ENCODE measurements around the gene OBI1. TPM values are rescaled to one million over a fixed set of nuclear protein-coding genes. Genes with fewer than 3 reads are reported as not detected.

Gene OBI1
- total and polyA plus RNA-seq, 10 of the 15 experiments (the other 5 are each of a cell fraction or from before 2014, with no cell fraction given), result 15.5 to 34.2 (median 22.0) TPM

- TF ChIP-seq PRDM15 (CRISPR knock-in tag; IDR thresholded peaks at IDR 0.05), result no peak
These were observed 15.7 kb upstream of the OBI1 start (continued) for GRCh38 chr13:78674638-78675037.

GRCh38 chr13:78662467-78662866, 3.5 kb upstream of the OBI1 start:
- intact Hi-C loops (cut with micrococcal nuclease; ENCODE audit: unreplicated experiment), result no loop called here
- H3K27me3 ChIP-seq (replicated peaks in 1 of 2; ENCODE audit: control insufficient read depth in 2 of 2, insufficient read depth in 2 of 2, low read length in 1 of 2), result no peaks in the 10 kb centered on the region
- SMC1A ChIA-PET (ENCODE audit: uncharacterized antibody, unreplicated experiment), result interaction anchor here (0.5 to 0.9 kb wide), 4 partner anchors 11 to 381 kb away, joined by 3 to 4 read pairs (median 3); no protein-coding TSS in a partner anchor
- no peak overlapping the region for H3K4me3 ChIP-seq
- WGBS (ENCODE audit: insufficient coverage, insufficient replicate concordance, low lambda C conversion rate, missing lambda C conversion rate), result 5% methylated on average over 2 of the region's 2 CpGs
- peak overlapping the region; percentile 89 for H2AFZ ChIP-seq (ENCODE audit: control insufficient read depth, low read depth, low read length)
- H3K36me3 ChIP-seq (ENCODE audit: control insufficient read depth in 2 of 2, insufficient read depth in 2 of 2, low read length in 1 of 2), result no peaks in the 10 kb centered on the region
- POLR2A ChIA-PET, result no interaction called here
- peak overlapping the region; percentile 39; the same call in 1 of the 2 replicates for H3K9ac ChIP-seq (ENCODE audit: control insufficient read depth, insufficient read depth, low read length)
- TF ChIP-seq CUX1 (IDR thresholded peaks at IDR 0.05; ENCODE audit: insufficient replicate concordance, low read depth, low read length) (no peak), RUNX3 (IDR thresholded peaks at IDR 0.05; ENCODE audit: low read length) (peak; percentile 40; the same call in 1 of the 2 replicates), NFIC (IDR thresholded peaks at IDR 0.05; ENCODE audit: low read depth, low read length) (no peak), PKNOX1 (IDR thresholded peaks at IDR 0.05) (peak; percentile 84)
- CTCF ChIA-PET, result interaction anchor here (0.6 to 0.8 kb wide), 2 partner anchors 395 to 535 kb away, joined by 3 read pairs; no protein-coding TSS in a partner anchor
- DNase-seq (ENCODE audit: low read depth, low spot score) (no peak), FAIRE-seq (peak; percentile 61), ATAC-seq (no peak)
- no peak overlapping the region for H3K27ac ChIP-seq (ENCODE audit: control insufficient read depth, insufficient read depth)
- no peaks in the 10 kb centered on the region for H3K9me3 ChIP-seq (replicated peaks; ENCODE audit: control insufficient read depth, insufficient read depth, low read length)
- H4K20me1 ChIP-seq (ENCODE audit: control insufficient read depth, insufficient read depth), result no peaks in the 10 kb centered on the region
- no TSS peak for BruUV-seq (replicated peaks)
- in situ Hi-C loops (cut with MboI), result no loop called here
- no peaks in the 10 kb centered on the region; the same call in 1 of the 2 replicates for H3K4me1 ChIP-seq (ENCODE audit: control insufficient read depth, insufficient read depth, low read length)
- RAD21 ChIA-PET (ENCODE audit: unreplicated experiment), result no interaction called here
- H3K4me2 ChIP-seq (ENCODE audit: control insufficient read depth, insufficient read depth), result peak overlapping the region; percentile 90
- peaks cover 16% of the 10 kb centered on the region for H3K79me2 ChIP-seq (ENCODE audit: control insufficient read depth, insufficient read depth, low read length)
